ENCODE measurements around the gene SLC22A2.

Gene SLC22A2

GRCh38 chr6:160273750-160274149, 15.1 kb upstream of the SLC22A2 start:
- DNase-seq (ENCODE audit: low read depth in 2 of 2) = no peak

GRCh38 chr6:160273196-160273595, 14.6 kb upstream of the SLC22A2 start:
- DNase-seq (ENCODE audit: low read depth in 2 of 2) = no peak

GRCh38 chr6:160272707-160273106, 14.1 kb upstream of the SLC22A2 start:
- no peak for DNase-seq (ENCODE audit: low read depth in 2 of 2)

- no peak for DNase-seq (ENCODE audit: low read depth in 2 of 2)
These were observed 11.7 kb upstream of the SLC22A2 start for GRCh38 chr6:160270347-160270746.

GRCh38 chr6:160269771-160270170, 11.2 kb upstream of the SLC22A2 start:
- DNase-seq (ENCODE audit: low read depth in 2 of 2) = no peak

- DNase-seq (ENCODE audit: low read depth in 2 of 2) = no peak
These were observed 10.5 kb upstream of the SLC22A2 start for GRCh38 chr6:160269023-160269521.

- no peak for DNase-seq (ENCODE audit: low read depth in 2 of 2)
These were observed 8.5 kb upstream of the SLC22A2 start for GRCh38 chr6:160267102-160267501.

- DNase-seq (ENCODE audit: low read depth in 2 of 2) = no peak
These were observed 7.4 kb upstream of the SLC22A2 start for GRCh38 chr6:160265869-160266476.

GRCh38 chr6:160264061-160264612, 5.5 kb upstream of the SLC22A2 start:
- DNase-seq (ENCODE audit: low read depth in 2 of 2) = no peak

GRCh38 chr6:160263196-160263939, 4.7 kb upstream of the SLC22A2 start:
- DNase-seq (ENCODE audit: low read depth in 2 of 2) = no peak

- DNase-seq (ENCODE audit: low read depth in 2 of 2) = no peak
These were observed 3.5 kb upstream of the SLC22A2 start for GRCh38 chr6:160261991-160262680.

GRCh38 chr6:160260803-160261450, 2.3 kb upstream of the SLC22A2 start:
- DNase-seq (ENCODE audit: low read depth in 2 of 2) = no peak

GRCh38 chr6:160260367-160260766, 1.7 kb upstream of the SLC22A2 start:
- no peak for DNase-seq (ENCODE audit: low read depth in 2 of 2)

GRCh38 chr6:160259598-160259997, 977 bp upstream of the SLC22A2 start:
- no peak for DNase-seq (ENCODE audit: low read depth in 2 of 2)

- DNase-seq (ENCODE audit: low read depth in 2 of 2) = no peak
These were observed 463 bp upstream of the SLC22A2 start for GRCh38 chr6:160259143-160259425.

GRCh38 chr6:160256445-160256844, 2.2 kb downstream of the SLC22A2 start:
- no peak for DNase-seq (ENCODE audit: low read depth in 2 of 2)

GRCh38 chr6:160254467-160255312, 3.9 kb downstream of the SLC22A2 start:
- DNase-seq (ENCODE audit: low read depth in 2 of 2) = no peak

GRCh38 chr6:160253714-160254113, 4.9 kb downstream of the SLC22A2 start:
- no peak for DNase-seq (ENCODE audit: low read depth in 2 of 2)

- DNase-seq (ENCODE audit: low read depth in 2 of 2) = no peak
These were observed 5.3 kb downstream of the SLC22A2 start for GRCh38 chr6:160253292-160253691.

GRCh38 chr6:160252073-160252813, 6.4 kb downstream of the SLC22A2 start:
- DNase-seq (ENCODE audit: low read depth in 2 of 2) = no peak

GRCh38 chr6:160249671-160250070, 8.9 kb downstream of the SLC22A2 start:
- DNase-seq (ENCODE audit: low read depth in 2 of 2) = no peak
